Measurements from ENCODE around the gene CRADD.
"Not testable (repeated sequence)": the region's sequence is repeated elsewhere in the genome, so short reads cannot be mapped to it uniquely, and the experiment has no call there.

CRADD gene

GRCh38 chr12:93793983-93794382 lies 116.8 kb downstream of the CRADD start:
- in situ Hi-C loops (cut with HindIII; ENCODE audit: low sequenced_read_pairs): no loop called here
- TF ChIP-seq CTCF (IDR thresholded peaks at IDR 0.05; ENCODE audit: low read depth, low read length, missing control alignments): no peak
- DNase-seq (ENCODE audit: low read depth): no peak

GRCh38 chr12:93794738-93795137 lies 117.6 kb downstream of the CRADD start:
- DNase-seq (ENCODE audit: low read depth): no peak

More at GRCh38 chr12:93793983-93794382, 116.8 kb downstream of the CRADD start:
- H3K4me3 ChIP-seq (ENCODE audit: low read depth, low read length): no peak overlapping the region

GRCh38 chr12:93795352-93795751 lies 118.2 kb downstream of the CRADD start:
- no peak for TF ChIP-seq CTCF (IDR thresholded peaks at IDR 0.05; ENCODE audit: low read depth, low read length, missing control alignments)
- in situ Hi-C loops (cut with HindIII; ENCODE audit: low sequenced_read_pairs): no loop called here
- H3K4me3 ChIP-seq (ENCODE audit: low read depth, low read length): no peak overlapping the region
- no peak for DNase-seq (ENCODE audit: low read depth)

More at GRCh38 chr12:93794738-93795137, 117.6 kb downstream of the CRADD start:
- in situ Hi-C loops (cut with HindIII; ENCODE audit: low sequenced_read_pairs): no loop called here
- H3K4me3 ChIP-seq (ENCODE audit: low read depth, low read length): no peak overlapping the region
- no peak for TF ChIP-seq CTCF (IDR thresholded peaks at IDR 0.05; ENCODE audit: low read depth, low read length, missing control alignments)

GRCh38 chr12:93796729-93797128 lies 119.6 kb downstream of the CRADD start:
- no peak for TF ChIP-seq CTCF (IDR thresholded peaks at IDR 0.05; ENCODE audit: low read depth, low read length, missing control alignments)
- in situ Hi-C loops (cut with HindIII; ENCODE audit: low sequenced_read_pairs): no loop called here
- H3K4me3 ChIP-seq (ENCODE audit: low read depth, low read length): no peak overlapping the region
- DNase-seq (ENCODE audit: low read depth): no peak

GRCh38 chr12:93798279-93799151 lies 121.3 kb downstream of the CRADD start:
- H3K4me3 ChIP-seq (ENCODE audit: low read depth, low read length): no peak overlapping the region
- DNase-seq (ENCODE audit: low read depth): no peak
- in situ Hi-C loops (cut with HindIII; ENCODE audit: low sequenced_read_pairs): no loop called here
- TF ChIP-seq CTCF (IDR thresholded peaks at IDR 0.05; ENCODE audit: low read depth, low read length, missing control alignments): no peak

- H3K4me3 ChIP-seq (ENCODE audit: low read depth, low read length); DNase-seq (ENCODE audit: low read depth); in situ Hi-C loops (cut with HindIII; ENCODE audit: low sequenced_read_pairs): not testable (repeated sequence)
Observed at GRCh38 chr12:93801666-93802065, 124.5 kb downstream of the CRADD start.

GRCh38 chr12:93802293-93802692 lies 125.1 kb downstream of the CRADD start:
- no peak for DNase-seq (ENCODE audit: low read depth)
- in situ Hi-C loops (cut with HindIII; ENCODE audit: low sequenced_read_pairs): no loop called here
- TF ChIP-seq CTCF (IDR thresholded peaks at IDR 0.05; ENCODE audit: low read depth, low read length, missing control alignments): no peak
- H3K4me3 ChIP-seq (ENCODE audit: low read depth, low read length): no peak overlapping the region

Measured in astrocyte of the cerebellum (primary cell).